ENCODE data around the gene PPP1R13B.

The PPP1R13B gene

GRCh38 chr14:103731916-103732867, 115.2 kb downstream of the PPP1R13B start:
- DNase-seq (ENCODE audit: low spot score), result no peak

- DNase-seq (ENCODE audit: low spot score), result no peak
Measured at GRCh38 chr14:103731481-103731880, 115.9 kb downstream of the PPP1R13B start.

- DNase-seq (ENCODE audit: low spot score), result no peak
Measured at GRCh38 chr14:103730490-103731035, 116.8 kb downstream of the PPP1R13B start.

- no peak for DNase-seq (ENCODE audit: low spot score)
Measured at GRCh38 chr14:103729496-103730448, 117.6 kb downstream of the PPP1R13B start.

GRCh38 chr14:103728721-103729120, 118.7 kb downstream of the PPP1R13B start:
- DNase-seq (ENCODE audit: low spot score), result no peak

GRCh38 chr14:103728141-103728540, 119.2 kb downstream of the PPP1R13B start:
- no peak for DNase-seq (ENCODE audit: low spot score)

- no peak for DNase-seq (ENCODE audit: low spot score)
Measured at GRCh38 chr14:103727313-103727980, 119.9 kb downstream of the PPP1R13B start.

- DNase-seq (ENCODE audit: low spot score), result no peak
Measured at GRCh38 chr14:103726474-103726873, 120.9 kb downstream of the PPP1R13B start.

GRCh38 chr14:103725739-103726395, 121.5 kb downstream of the PPP1R13B start:
- no peak for DNase-seq (ENCODE audit: low spot score)

GRCh38 chr14:103725001-103725682, 122.2 kb downstream of the PPP1R13B start:
- no peak for DNase-seq (ENCODE audit: low spot score)

GRCh38 chr14:103724116-103724515, 123.3 kb downstream of the PPP1R13B start:
- DNase-seq (ENCODE audit: low spot score), result no peak

GRCh38 chr14:103723748-103724081, 123.7 kb downstream of the PPP1R13B start:
- no peak for DNase-seq (ENCODE audit: low spot score)

GRCh38 chr14:103721334-103722120, 125.8 kb downstream of the PPP1R13B start:
- peak; percentile 82 for DNase-seq (ENCODE audit: low spot score)

GRCh38 chr14:103719751-103720150, 127.6 kb downstream of the PPP1R13B start:
- DNase-seq (ENCODE audit: low spot score), result no peak

GRCh38 chr14:103718572-103718971, 128.8 kb downstream of the PPP1R13B start:
- DNase-seq (ENCODE audit: low spot score), result no peak

- DNase-seq (ENCODE audit: low spot score), result no peak
Measured at GRCh38 chr14:103716899-103717411, 130.4 kb downstream of the PPP1R13B start.

- DNase-seq (ENCODE audit: low spot score), result peak; percentile 29
Measured at GRCh38 chr14:103716091-103716801, 131.1 kb downstream of the PPP1R13B start.

GRCh38 chr14:103715052-103716000, 132.0 kb downstream of the PPP1R13B start, which contains the start of the genes XRCC3 and ZFYVE21:
Gene XRCC3, minus strand, starts transcription at chr14:103715451. Its CDS starts 4,364 bp downstream, at chr14:103711087.
Gene ZFYVE21, plus strand, starts transcription at chr14:103715810. Its CDS starts 32 bp downstream, at chr14:103715842.
- peak; percentile 100 for DNase-seq (ENCODE audit: low spot score)
